Tibial artery (tissue), 4 donors: Measurements from ENCODE around the gene NTRK2.

ENCODE experiments used
- DNase-seq, 2 donors: peaks; one replicate each; pipeline ENCODE4 v3.0.0-alpha.2; 2019
- H3K27ac ChIP-seq, 2 donors: fragments of 200-600 bp; sonication (generic) in 1 of 2; 1 replicate in 1 of 2; 2 replicates in 1 of 2; pipeline ENCODE4 v1.5.1; 2018 to 2019; ENCODE audit warnings: mild to moderate bottlenecking in 1 of 2
- H3K27me3 ChIP-seq, 2 donors: fragments of 200-600 bp; sonication (generic) in 1 of 2; one replicate each; pipeline versions ENCODE4 v1.5.1 to v1.6.0; 2016 to 2019
- H3K36me3 ChIP-seq, 3 donors: fragments of 200-600 bp; sonication (generic) in 2 of 3; one replicate each; pipeline ENCODE4 v1.5.1; 2016 to 2019; ENCODE audit warnings: mild to moderate bottlenecking in 2 of 3
- H3K4me1 ChIP-seq, 4 donors: fragments of 200-600 bp; sonication (generic) in 2 of 4; 1 replicate in 3 of 4; 2 replicates in 1 of 4; pipeline ENCODE4 v1.5.1; 2016 to 2019
- H3K4me3 ChIP-seq, 2 donors: fragments of 200-600 bp; sonication (generic) in 1 of 2; 1 replicate in 1 of 2; 2 replicates in 1 of 2; pipeline ENCODE4 v1.5.1; 2018 to 2019; ENCODE audit warnings: mild to moderate bottlenecking in 2 of 2
- H3K9me3 ChIP-seq, 3 donors: fragments of 200-600 bp; sonication (generic) in 1 of 3; one replicate each; pipeline ENCODE4 v1.5.1; 2016 to 2019
- intact Hi-C: fragments of 100-400 bp; cut with DNase I; formaldehyde crosslinking; loops from one replicate; pipeline ENCODE4 v1.15.0; 2023; ENCODE audit warnings: low total_unique reads
- TF ChIP-seq, protein P1 (sequence below), 2 experiments: fragments of 200-600 bp in 1 of 2; fragments of 450-650 bp in 1 of 2; IDR thresholded peaks; one replicate each; pipeline ENCODE4 v1.5.1; 2017 to 2019; ENCODE audit warnings: antibody characterized with exemption in 2 of 2, mild to moderate bottlenecking in 1 of 2, moderate library complexity in 1 of 2

NTRK2 gene

DNA sequence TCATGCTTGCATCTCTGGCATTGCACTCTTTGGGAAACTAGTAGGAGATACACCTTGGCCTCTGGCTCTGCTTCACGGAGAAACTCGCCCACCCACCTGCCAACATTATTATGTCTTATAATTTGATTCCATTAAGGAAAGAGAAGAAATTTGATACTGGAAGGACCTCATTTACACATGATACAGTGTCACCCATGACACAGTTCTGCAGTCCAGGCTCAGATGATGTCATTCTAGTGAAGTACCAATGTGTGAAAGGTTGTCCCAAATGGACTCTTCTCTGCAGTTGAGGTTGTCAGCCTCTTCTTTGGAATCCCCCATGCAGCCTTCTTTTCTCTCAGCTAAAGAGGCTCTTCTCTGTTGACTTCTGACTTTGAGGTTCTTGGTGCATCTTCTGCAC lies 329.1 kb downstream of the NTRK2 start:
- Histone ChIP-seq H3K4me1 (no peaks in the 10 kb centered on the region), H3K27me3 (no peaks in the 10 kb centered on the region), H3K4me3 (no peak overlapping the region), H3K36me3 (peaks cover 0 to 6% (median 0%) of the 10 kb centered on the region in 3 donors), H3K9me3 (no peaks in the 10 kb centered on the region), H3K27ac (no peak overlapping the region)
- intact Hi-C loops = no loop called here
- no peak for DNase-seq
- TF ChIP-seq, protein P1, sequence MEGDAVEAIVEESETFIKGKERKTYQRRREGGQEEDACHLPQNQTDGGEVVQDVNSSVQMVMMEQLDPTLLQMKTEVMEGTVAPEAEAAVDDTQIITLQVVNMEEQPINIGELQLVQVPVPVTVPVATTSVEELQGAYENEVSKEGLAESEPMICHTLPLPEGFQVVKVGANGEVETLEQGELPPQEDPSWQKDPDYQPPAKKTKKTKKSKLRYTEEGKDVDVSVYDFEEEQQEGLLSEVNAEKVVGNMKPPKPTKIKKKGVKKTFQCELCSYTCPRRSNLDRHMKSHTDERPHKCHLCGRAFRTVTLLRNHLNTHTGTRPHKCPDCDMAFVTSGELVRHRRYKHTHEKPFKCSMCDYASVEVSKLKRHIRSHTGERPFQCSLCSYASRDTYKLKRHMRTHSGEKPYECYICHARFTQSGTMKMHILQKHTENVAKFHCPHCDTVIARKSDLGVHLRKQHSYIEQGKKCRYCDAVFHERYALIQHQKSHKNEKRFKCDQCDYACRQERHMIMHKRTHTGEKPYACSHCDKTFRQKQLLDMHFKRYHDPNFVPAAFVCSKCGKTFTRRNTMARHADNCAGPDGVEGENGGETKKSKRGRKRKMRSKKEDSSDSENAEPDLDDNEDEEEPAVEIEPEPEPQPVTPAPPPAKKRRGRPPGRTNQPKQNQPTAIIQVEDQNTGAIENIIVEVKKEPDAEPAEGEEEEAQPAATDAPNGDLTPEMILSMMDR (IDR thresholded peaks at IDR 0.05) = no peak

DNA sequence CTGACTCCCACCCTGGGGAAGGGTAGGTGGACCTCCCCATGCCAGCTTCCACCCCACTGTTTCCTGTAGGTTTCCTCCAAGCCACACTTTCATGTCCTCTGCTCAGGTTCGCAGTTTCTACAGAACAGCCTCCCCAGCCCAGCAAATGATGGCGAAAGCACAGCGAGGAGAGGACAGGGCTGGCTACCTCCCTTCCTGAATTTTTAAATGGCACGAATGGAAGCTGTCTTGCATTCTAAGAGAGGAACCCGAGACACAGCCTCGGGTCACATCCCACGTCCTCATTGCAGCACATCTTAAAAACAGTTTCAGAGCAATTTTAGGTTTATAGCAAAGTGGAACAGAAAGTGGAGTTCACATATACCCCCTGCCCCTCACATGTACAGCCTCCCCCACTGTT lies 330.3 kb downstream of the NTRK2 start:
- H3K4me1 ChIP-seq = no peaks in the 10 kb centered on the region
- TF ChIP-seq, protein P1 (IDR thresholded peaks at IDR 0.05) = no peak
- DNase-seq = no peak
- H3K9me3 ChIP-seq = no peaks in the 10 kb centered on the region
- H3K27ac ChIP-seq = no peak overlapping the region
- no peak overlapping the region for H3K4me3 ChIP-seq
- no peaks in the 10 kb centered on the region for H3K27me3 ChIP-seq
- intact Hi-C loops = no loop called here
- H3K36me3 ChIP-seq = peaks cover 0 to 6% (median 0%) of the 10 kb centered on the region in 3 donors

DNA sequence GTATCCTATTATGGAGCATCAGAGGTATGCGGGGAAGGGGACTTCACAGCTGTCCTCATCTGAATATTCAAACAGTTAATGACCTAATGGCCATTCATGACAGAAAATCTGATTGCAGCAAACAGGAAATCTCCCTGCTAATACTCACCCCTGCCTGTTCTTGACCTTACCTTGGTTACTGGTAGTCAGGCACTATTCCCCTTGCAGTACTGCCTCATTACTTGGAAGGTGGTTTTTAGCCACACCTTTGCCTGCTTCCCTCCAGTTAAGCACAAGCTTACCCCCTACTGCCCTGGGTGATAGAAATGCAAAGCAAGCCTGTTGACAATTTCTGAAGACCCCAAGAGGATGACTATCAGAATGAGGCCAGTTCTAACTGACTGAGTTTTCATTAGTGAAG lies 332.4 kb downstream of the NTRK2 start:
- no peaks in the 10 kb centered on the region for H3K4me1 ChIP-seq
- H3K36me3 ChIP-seq = peaks cover 0 to 6% (median 0%) of the 10 kb centered on the region in 3 donors
- TF ChIP-seq, protein P1 (IDR thresholded peaks at IDR 0.05) = no peak
- intact Hi-C loops = no loop called here
- H3K9me3 ChIP-seq = no peaks in the 10 kb centered on the region
- no peak for DNase-seq
- no peaks in the 10 kb centered on the region for H3K27me3 ChIP-seq
- no peak overlapping the region for H3K4me3 ChIP-seq
- no peak overlapping the region for H3K27ac ChIP-seq

DNA sequence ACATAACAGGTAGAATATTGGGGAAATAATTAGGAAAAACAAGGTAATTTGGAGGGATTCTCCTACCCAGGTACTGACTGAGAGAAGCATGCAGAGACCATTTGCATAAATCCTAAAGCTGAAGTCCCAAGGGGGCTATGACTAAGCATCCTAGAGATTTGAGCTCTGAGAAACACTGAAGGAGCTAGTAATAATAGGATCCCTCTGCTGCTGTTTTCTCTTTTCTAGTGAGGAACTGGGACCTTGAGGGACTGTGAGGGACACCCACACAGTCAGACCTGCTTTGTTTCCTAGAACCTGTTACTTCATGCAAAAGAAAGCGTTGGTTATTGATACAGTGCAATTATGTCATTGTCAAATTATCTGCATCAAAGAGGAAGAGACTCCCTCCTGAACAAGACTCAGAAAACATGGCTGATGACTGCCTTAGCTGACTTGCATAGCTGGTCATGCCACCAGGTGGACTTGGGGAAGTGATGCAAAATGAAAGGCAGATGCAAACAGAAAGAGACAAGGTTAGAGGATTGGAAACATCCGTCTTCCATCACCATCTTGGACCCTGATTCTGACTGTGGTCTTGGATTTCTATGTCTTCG lies 335.4 kb downstream of the NTRK2 start:
- DNase-seq = no peak
- Histone ChIP-seq H3K27ac (no peak overlapping the region), H3K9me3 (no peaks in the 10 kb centered on the region), H3K4me1 (no peaks in the 10 kb centered on the region), H3K27me3 (no peaks in the 10 kb centered on the region), H3K36me3 (peaks cover 0 to 6% (median 0%) of the 10 kb centered on the region in 3 donors), H3K4me3 (no peak overlapping the region)
- intact Hi-C loops = no loop called here
- TF ChIP-seq, protein P1 (IDR thresholded peaks at IDR 0.05) = no peak

DNA sequence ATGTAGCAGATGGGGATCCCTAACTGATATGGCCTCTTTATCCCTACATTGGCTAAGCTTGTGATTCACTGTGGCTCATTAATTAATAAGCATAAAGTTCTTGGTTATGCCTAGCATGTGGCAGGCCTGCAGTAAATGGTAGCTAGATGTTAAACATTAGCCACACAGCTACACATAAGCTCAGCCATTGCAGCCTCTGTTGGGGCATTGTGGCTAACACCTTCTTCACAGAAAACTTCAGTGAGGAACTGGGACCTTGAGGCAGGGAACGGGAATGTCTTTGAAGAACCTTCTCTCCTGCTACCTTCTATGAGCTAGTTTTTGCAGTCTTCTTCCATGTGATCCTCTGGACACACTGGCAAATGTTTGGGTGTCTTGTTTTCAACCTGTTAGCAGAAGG lies 338.2 kb downstream of the NTRK2 start:
- no peaks in the 10 kb centered on the region for H3K4me1 ChIP-seq
- intact Hi-C loops = no loop called here
- H3K27me3 ChIP-seq = no peaks in the 10 kb centered on the region
- no peak overlapping the region for H3K4me3 ChIP-seq
- no peaks in the 10 kb centered on the region for H3K9me3 ChIP-seq
- H3K36me3 ChIP-seq = no peaks in the 10 kb centered on the region
- TF ChIP-seq, protein P1 (IDR thresholded peaks at IDR 0.05) = no peak
- no peak overlapping the region for H3K27ac ChIP-seq
- DNase-seq = no peak

DNA sequence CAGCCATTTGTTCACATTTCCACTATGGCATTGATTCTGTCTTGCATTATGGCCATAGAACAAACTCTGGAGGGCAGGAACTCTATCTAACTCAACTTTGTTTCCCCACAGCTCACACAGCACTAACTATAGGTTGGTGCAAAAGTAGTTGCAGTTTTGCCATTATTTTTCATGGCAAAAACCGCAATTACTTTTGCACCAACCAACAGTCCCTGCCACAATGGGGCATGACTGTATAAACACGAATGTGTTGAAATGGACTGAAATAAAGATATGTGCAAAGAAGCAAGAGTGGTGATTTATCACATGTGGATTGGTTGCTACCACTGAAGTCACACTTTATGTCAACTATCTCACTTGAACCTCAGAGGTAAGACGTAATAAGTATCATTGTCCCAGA lies 338.7 kb downstream of the NTRK2 start:
- DNase-seq = no peak
- H3K36me3 ChIP-seq = no peaks in the 10 kb centered on the region
- H3K9me3 ChIP-seq = no peaks in the 10 kb centered on the region
- H3K4me3 ChIP-seq = no peak overlapping the region
- H3K27ac ChIP-seq = no peak overlapping the region
- TF ChIP-seq, protein P1 (IDR thresholded peaks at IDR 0.05) = no peak
- H3K4me1 ChIP-seq = no peaks in the 10 kb centered on the region
- H3K27me3 ChIP-seq = no peaks in the 10 kb centered on the region
- intact Hi-C loops = no loop called here
